ENCODE measurements around the gene THOC2.

Gene THOC2

DNA sequence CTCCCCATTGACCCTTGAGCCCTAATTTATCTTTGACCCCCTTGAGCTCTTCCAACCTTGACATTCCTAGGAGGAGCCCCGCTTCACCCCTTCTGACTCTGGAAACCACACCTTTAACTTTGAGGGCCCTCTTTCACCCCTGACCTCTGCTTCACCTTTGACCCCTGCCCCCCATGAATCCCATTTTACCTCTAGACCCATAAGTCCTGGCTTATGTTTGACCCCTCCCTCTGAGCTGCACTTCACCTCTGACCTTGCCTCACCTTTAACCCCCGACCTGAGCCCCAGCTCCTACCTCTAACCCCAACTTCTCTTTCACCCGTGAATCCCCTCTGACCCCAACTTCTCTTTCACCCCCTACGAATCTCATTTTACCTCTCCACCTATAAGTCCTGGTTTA, 169.7 kb downstream of the THOC2 start:
- no peak for DNase-seq (ENCODE audit: low spot score)

- DNase-seq (ENCODE audit: low spot score), result no peak
These were observed 170.3 kb downstream of the THOC2 start for GRCh38 chrX:123562342-123563146.

DNA sequence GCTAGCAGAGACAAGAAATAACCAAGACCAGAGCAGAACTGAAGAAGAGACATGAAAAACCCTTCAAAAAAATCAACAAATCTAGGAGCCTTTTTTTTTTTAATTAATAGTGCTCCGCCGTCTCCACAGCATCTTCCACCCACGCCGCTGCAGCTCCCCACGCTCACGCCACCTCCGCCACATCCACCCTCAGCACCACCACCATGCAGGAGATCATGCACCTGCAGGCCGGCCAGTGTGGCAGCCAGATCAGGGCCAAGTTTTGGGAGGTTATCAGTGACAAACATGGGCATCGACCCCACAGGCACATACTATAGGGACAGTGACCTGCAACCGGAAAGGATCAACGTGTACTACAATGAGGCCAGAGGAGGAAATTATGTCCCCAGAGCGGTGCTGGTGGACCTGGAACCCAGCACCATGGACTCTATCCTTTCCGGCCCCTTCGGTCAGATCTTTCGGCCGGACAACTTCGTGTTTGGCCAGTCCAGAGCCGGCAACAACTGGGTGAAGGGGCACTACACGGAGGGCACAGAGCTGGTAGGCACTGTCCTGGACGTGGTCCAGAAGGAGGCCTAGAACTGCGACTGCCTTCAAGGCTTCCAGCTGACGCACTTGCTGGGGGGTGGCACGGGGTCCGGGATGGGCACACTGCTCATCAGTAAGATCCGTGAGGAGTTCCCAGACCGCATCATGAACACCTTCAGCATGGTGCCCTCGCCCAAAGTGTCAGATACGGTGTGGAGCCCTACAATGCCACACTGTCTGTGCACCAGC, 171.2 kb downstream of the THOC2 start:
- DNase-seq (ENCODE audit: low spot score), result no peak

GRCh38 chrX:123550829-123551228, 182.0 kb downstream of the THOC2 start:
- no peak for DNase-seq (ENCODE audit: low spot score)

Measured in pons (tissue), 1 donor.